Right lobe of liver (tissue), 6 donors: ENCODE measurements around the gene MAIP1. TPM values are rescaled to one million over a fixed set of nuclear protein-coding genes. Genes with fewer than 3 reads are reported as not detected.

Source experiments
- ATAC-seq, 4 donors: fragments of 200-7000 bp; cut with Tn5 transposase; one replicate each; pipeline ENCODE4 v1.9.1; 2020; ENCODE audit warnings: mild to moderate bottlenecking in 4 of 4, moderate library complexity in 4 of 4
- DNase-seq, 3 donors: peaks; one replicate each; pipeline ENCODE4 v3.0.0-alpha.2; 2020
- H3K27ac ChIP-seq, 3 donors: fragments of 200-600 bp; one replicate each; pipeline ENCODE4 v1.8.0; 2022
- H3K27me3 ChIP-seq, 2 donors: fragments of 200-600 bp; one replicate each; pipeline ENCODE4 v1.8.0; 2022
- H3K36me3 ChIP-seq, 4 donors: fragments of 200-600 bp; sonication (generic) in 1 of 4; one replicate each; pipeline versions ENCODE4 v1.5.1 to v1.8.0; 2017 to 2022; ENCODE audit warnings: control low read depth in 1 of 4
- H3K4me1 ChIP-seq, 4 donors: fragments of 200-600 bp; sonication (generic) in 1 of 4; one replicate each; pipeline versions ENCODE4 v1.5.1 to v1.8.0; 2017 to 2022; ENCODE audit warnings: control low read depth in 1 of 4
- H3K4me3 ChIP-seq, 3 donors: fragments of 200-600 bp; one replicate each; pipeline ENCODE4 v1.8.0; 2022
- H3K9me3 ChIP-seq, 4 donors: fragments of 200-600 bp; sonication (generic) in 1 of 4; one replicate each; pipeline versions ENCODE4 v1.5.1 to v1.8.0; 2017 to 2022; ENCODE audit warnings: control low read depth in 1 of 4
- POLR2A ChIP-seq: fragments of 450-650 bp; IDR thresholded peaks from one replicate; pipeline ENCODE4 v1.6.1; 2017; ENCODE audit warnings: antibody characterized with exemption, mild to moderate bottlenecking
- WGBS: methylation state at CpG from one replicate; pipeline ENCODE4 v1.1.6; 2018; ENCODE audit warnings: low coverage, low lambda C conversion rate; ENCODE audit not compliant: insufficient coverage; ENCODE audit errors: missing lambda C conversion rate; 5-methylcytosine and 5-hydroxymethylcytosine counted together
- intact Hi-C, 2 donors: fragments of 100-400 bp; cut with DNase I; formaldehyde crosslinking; loops; one replicate each; pipeline versions ENCODE4 v1.11.2 to v1.14.1; 2022
- total RNA-seq, 6 experiments: library from RNA; depleted of rRNA in 2 of 6; stranded (reverse); fragments of >200 nt in 2 of 6; fragmentation: NEBNext Ultra II Directional in 3 of 6; extraction: Animal tissue kit (Norgen Biotek cat#: 25700) in 3 of 6; gene quantifications; one replicate each; pipeline versions ENCODE4 v1.1.0 to v1.2.4, GENCODE V29; 2016 to 2023
- TF ChIP-seq, protein P1 (sequence below), 4 donors: fragments of 200-600 bp in 3 of 4; fragments of 450-650 bp in 1 of 4; IDR thresholded peaks; one replicate each; pipeline versions ENCODE4 v1.5.1 to v1.8.0; 2016 to 2022; ENCODE audit warnings: antibody characterized with exemption in 4 of 4, mild to moderate bottlenecking in 2 of 4
- donor health status: DM: no; HTN: yes; CAD: no.
- donor health status: DM: no; HTN: no; CAD: no.
- donor health status: DM: no; HTN: no; CAD: no.
- donor health status: DM: no; HTN: yes; CAD: no.
- donor health status: DM: no; HTN: yes; CAD: no.

The MAIP1 gene
- total RNA-seq, 6 experiments from 2014 or later: 23.4 to 39.7 (median 30.7) TPM

DNA sequence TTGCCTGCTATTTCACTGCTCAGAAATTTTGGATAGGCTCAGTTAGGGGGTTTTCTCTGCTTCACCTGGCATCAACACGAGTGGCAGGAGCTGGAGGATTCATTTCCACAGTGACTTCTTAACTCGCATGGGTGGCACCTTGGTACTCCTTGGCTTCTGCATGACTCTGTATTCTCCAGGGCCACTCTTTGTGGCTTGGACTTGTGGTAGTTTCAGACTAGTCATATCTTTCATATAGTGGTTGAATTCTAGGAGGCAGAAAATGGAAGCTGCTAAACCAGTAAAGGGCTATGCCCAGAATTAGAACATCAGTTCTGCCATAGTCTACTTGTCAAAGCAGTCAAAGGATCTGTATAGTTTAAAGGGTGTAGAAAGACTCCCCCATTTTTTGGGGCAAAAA is 6.8 kb downstream of the MAIP1 start:
- ATAC-seq (no peak), DNase-seq (no peak)
- Histone ChIP-seq H3K4me1 (peaks cover 0 to 2% (median 0%) of the 10 kb centered on the region in 4 donors), H3K36me3 (peaks cover 5 to 60% (median 25%) of the 10 kb centered on the region in 4 donors), H3K4me3 (no peak overlapping the region), H3K27ac (no peak overlapping the region), H3K9me3 (no peaks in the 10 kb centered on the region), H3K27me3 (no peaks in the 10 kb centered on the region)
- intact Hi-C loops: no loop called here
- TF ChIP-seq, protein P1, sequence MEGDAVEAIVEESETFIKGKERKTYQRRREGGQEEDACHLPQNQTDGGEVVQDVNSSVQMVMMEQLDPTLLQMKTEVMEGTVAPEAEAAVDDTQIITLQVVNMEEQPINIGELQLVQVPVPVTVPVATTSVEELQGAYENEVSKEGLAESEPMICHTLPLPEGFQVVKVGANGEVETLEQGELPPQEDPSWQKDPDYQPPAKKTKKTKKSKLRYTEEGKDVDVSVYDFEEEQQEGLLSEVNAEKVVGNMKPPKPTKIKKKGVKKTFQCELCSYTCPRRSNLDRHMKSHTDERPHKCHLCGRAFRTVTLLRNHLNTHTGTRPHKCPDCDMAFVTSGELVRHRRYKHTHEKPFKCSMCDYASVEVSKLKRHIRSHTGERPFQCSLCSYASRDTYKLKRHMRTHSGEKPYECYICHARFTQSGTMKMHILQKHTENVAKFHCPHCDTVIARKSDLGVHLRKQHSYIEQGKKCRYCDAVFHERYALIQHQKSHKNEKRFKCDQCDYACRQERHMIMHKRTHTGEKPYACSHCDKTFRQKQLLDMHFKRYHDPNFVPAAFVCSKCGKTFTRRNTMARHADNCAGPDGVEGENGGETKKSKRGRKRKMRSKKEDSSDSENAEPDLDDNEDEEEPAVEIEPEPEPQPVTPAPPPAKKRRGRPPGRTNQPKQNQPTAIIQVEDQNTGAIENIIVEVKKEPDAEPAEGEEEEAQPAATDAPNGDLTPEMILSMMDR (IDR thresholded peaks at IDR 0.05): no peak
- TF ChIP-seq POLR2A: no peak
- whole genome bisulfite sequencing: 86% methylated on average over 2 of the region's 2 CpGs

DNA sequence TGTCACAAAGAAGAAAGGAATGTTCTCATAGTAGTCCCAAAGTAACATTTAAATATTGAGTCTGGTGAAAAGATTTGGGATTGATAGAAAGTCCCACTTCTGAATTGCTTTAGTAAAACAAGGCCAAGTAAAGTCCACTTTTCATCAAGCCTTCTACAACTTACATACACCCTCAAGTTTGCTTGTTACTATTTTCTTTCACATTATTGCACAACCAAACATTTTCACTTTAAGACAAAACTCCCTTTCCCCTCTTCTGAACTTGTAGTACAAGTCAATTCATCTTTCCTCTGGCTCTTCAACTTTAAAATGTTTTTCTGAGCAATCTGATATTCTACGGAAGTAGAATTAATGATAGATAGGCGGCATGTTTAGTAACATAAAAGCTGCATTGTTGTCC is 11.0 kb downstream of the MAIP1 start:
- no peak for TF ChIP-seq POLR2A
- TF ChIP-seq, protein P1 (IDR thresholded peaks at IDR 0.05): no peak
- H3K9me3 ChIP-seq: no peaks in the 10 kb centered on the region
- H3K36me3 ChIP-seq: peaks cover 5 to 34% (median 18%) of the 10 kb centered on the region in 4 donors
- H3K27me3 ChIP-seq: no peaks in the 10 kb centered on the region
- peaks cover 0 to 5% (median 0%) of the 10 kb centered on the region in 4 donors for H3K4me1 ChIP-seq
- no peak overlapping the region for H3K27ac ChIP-seq
- no peak for DNase-seq
- WGBS: 88% methylated on average over 2 of the region's 2 CpGs
- intact Hi-C loops: no loop called here
- no peak overlapping the region for H3K4me3 ChIP-seq
- no peak for ATAC-seq

DNA sequence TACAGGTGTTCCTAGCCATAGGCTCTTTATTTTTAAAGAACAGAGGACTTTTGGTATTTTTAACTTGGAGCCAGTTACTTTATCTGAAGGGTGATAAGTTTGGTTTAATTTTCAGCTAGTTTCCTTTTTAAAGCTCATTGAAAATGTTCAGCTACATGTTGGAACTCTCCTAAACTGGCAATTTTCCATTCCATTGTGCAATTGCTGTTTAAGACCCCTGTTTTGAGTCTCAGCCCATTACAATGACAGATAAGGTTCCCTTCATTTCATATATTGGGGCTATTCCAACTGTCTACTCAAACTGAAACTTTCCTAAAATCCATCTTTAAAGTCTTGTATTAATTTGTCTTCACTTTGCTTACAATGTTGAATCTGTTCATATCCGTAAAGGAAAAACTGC is 11.6 kb downstream of the MAIP1 start:
- ATAC-seq: no peak
- Histone ChIP-seq H3K4me1 (peaks cover 0 to 10% (median 0%) of the 10 kb centered on the region in 4 donors), H3K27me3 (no peaks in the 10 kb centered on the region), H3K36me3 (peaks cover 2 to 29% (median 16%) of the 10 kb centered on the region in 4 donors), H3K27ac (no peak overlapping the region), H3K9me3 (no peaks in the 10 kb centered on the region), H3K4me3 (no peak overlapping the region)
- WGBS: 100% methylated on average over 1 of the region's 1 CpG
- intact Hi-C loops: no loop called here
- DNase-seq: no peak
- TF ChIP-seq, protein P1 (IDR thresholded peaks at IDR 0.05): no peak
- no peak for TF ChIP-seq POLR2A

DNA sequence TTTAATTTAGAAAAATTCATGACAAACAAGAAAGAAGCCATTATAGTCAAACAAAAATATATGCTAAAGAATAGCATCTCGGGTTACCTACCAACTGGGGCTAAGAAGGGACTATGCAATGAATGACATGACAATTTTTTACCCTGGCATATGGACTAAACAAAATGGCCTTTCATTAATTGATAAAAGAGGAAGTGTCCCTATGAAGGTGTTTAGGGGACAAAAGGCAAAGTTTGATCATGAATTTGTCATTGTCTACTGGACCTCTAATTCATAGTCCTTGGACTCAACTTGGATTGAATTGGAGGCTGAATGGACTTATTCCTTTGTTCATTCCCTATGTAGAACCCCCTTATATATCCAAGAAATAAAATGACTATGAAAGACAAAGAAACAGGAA is 12.7 kb downstream of the MAIP1 start:
- H3K9me3 ChIP-seq: no peaks in the 10 kb centered on the region
- ATAC-seq: no peak
- 100% methylated on average over 1 of the region's 1 CpG for WGBS

More for the DNA sequence above, 12.7 kb downstream of the MAIP1 start:
- Histone ChIP-seq H3K36me3 (peaks cover 0 to 23% (median 10%) of the 10 kb centered on the region in 4 donors), H3K4me1 (peaks cover 0 to 10% (median 5%) of the 10 kb centered on the region in 4 donors), H3K4me3 (no peak overlapping the region), H3K27ac (no peak overlapping the region), H3K27me3 (no peaks in the 10 kb centered on the region)
- intact Hi-C loops: no loop called here
- TF ChIP-seq, protein P1 (IDR thresholded peaks at IDR 0.05): no peak
- TF ChIP-seq POLR2A: no peak
- no peak for DNase-seq
